ENCODE data around the gene CABLES1.

- TF ChIP-seq, protein P1, sequence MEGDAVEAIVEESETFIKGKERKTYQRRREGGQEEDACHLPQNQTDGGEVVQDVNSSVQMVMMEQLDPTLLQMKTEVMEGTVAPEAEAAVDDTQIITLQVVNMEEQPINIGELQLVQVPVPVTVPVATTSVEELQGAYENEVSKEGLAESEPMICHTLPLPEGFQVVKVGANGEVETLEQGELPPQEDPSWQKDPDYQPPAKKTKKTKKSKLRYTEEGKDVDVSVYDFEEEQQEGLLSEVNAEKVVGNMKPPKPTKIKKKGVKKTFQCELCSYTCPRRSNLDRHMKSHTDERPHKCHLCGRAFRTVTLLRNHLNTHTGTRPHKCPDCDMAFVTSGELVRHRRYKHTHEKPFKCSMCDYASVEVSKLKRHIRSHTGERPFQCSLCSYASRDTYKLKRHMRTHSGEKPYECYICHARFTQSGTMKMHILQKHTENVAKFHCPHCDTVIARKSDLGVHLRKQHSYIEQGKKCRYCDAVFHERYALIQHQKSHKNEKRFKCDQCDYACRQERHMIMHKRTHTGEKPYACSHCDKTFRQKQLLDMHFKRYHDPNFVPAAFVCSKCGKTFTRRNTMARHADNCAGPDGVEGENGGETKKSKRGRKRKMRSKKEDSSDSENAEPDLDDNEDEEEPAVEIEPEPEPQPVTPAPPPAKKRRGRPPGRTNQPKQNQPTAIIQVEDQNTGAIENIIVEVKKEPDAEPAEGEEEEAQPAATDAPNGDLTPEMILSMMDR (IDR thresholded peaks at IDR 0.05), result no peak
- TF ChIP-seq SMC3 (IDR thresholded peaks at IDR 0.05) (no peak), EP300 (IDR thresholded peaks at IDR 0.05) (no peak), POLR2A (IDR thresholded peaks at IDR 0.05; ENCODE audit: low read length) (no peak), FOSL2 (IDR thresholded peaks at IDR 0.05) (no peak), FOSL2 (CRISPR knock-in tag; IDR thresholded peaks at IDR 0.05) (no peak), ZSCAN20 (CRISPR knock-in tag; IDR thresholded peaks at IDR 0.05) (no peak), POLR2AphosphoS2 (conservative IDR thresholded peaks at IDR 0.05; ENCODE audit: low read length) (no peak), RCOR1 (IDR thresholded peaks at IDR 0.05; ENCODE audit: low read depth, low read length) (no peak)
Observed at GRCh38 chr18:23136326-23137096, 1.2 kb downstream of the CABLES1 start.
